Sigmoid colon (tissue), 7 donors: ENCODE measurements around the gene KCNIP3. TPM values are rescaled to one million over a fixed set of nuclear protein-coding genes. Genes with fewer than 3 reads are reported as not detected.

Source experiments
- DNase-seq: peaks from one replicate; pipeline ENCODE4 v3.0.0-alpha.2; 2019
- H3K27ac ChIP-seq, 4 donors: fragments of 200-600 bp; sonication (generic); one replicate each; pipeline ENCODE4 v1.5.1; 2016 to 2019; ENCODE audit warnings: mild to moderate bottlenecking in 1 of 4
- H3K27me3 ChIP-seq, 3 donors: fragments of 200-600 bp; sonication (generic); one replicate each; pipeline ENCODE4 v1.5.1; 2019; ENCODE audit warnings: mild to moderate bottlenecking in 1 of 3
- H3K36me3 ChIP-seq, 4 donors: fragments of 200-600 bp; sonication (generic); one replicate each; pipeline ENCODE4 v1.5.1; 2016 to 2019
- H3K4me1 ChIP-seq, 4 donors: fragments of 200-600 bp; sonication (generic); one replicate each; pipeline ENCODE4 v1.5.1; 2017 to 2019
- H3K4me3 ChIP-seq, 4 donors: fragments of 200-600 bp; sonication (generic); one replicate each; pipeline ENCODE4 v1.5.1; 2017 to 2019; ENCODE audit warnings: mild to moderate bottlenecking in 2 of 4, moderate library complexity in 1 of 4
- H3K9me3 ChIP-seq, 4 donors: fragments of 200-600 bp in 3 of 4; sonication (generic) in 3 of 4; one replicate each; pipeline versions ENCODE4 v1.5.1 to v1.6.1; 2013 to 2019
- CTCF ChIP-seq, 4 experiments: fragments of 450-650 bp in 3 of 4; fragments of 200-600 bp in 1 of 4; IDR thresholded peaks; one replicate each; pipeline ENCODE4 v1.5.1; 2016 to 2019; ENCODE audit warnings: antibody characterized with exemption in 4 of 4, mild to moderate bottlenecking in 3 of 4, moderate library complexity in 2 of 4
- EP300 ChIP-seq, 4 donors: sonication (generic); formaldehyde crosslinking; IDR thresholded peaks; one replicate each; pipeline ENCODE4 v1.6.1; 2017; ENCODE audit warnings: antibody characterized with exemption in 4 of 4
- POLR2A ChIP-seq, 2 donors: fragments of 450-650 bp; IDR thresholded peaks; one replicate each; pipeline ENCODE4 v1.6.1; 2016; ENCODE audit warnings: antibody characterized with exemption in 2 of 2, mild to moderate bottlenecking in 2 of 2, moderate library complexity in 2 of 2
- POLR2AphosphoS5 ChIP-seq, 4 donors: sonication (generic); formaldehyde crosslinking; IDR thresholded peaks; one replicate each; pipeline ENCODE4 v1.6.1; 2017; ENCODE audit warnings: antibody characterized with exemption in 4 of 4
- WGBS, 2 donors: extraction: QIAGEN DNeasy Blood & Tissue Kit; methylation state at CpG; one replicate each; pipeline ENCODE4 v1.1.7; 2013; 5-methylcytosine and 5-hydroxymethylcytosine counted together
- intact Hi-C: fragments of 100-400 bp; cut with DNase I; formaldehyde crosslinking; loops from one replicate; pipeline ENCODE4 v1.15.1; 2023
- polyA plus RNA-seq, 3 donors: library from polyadenylated mRNA; stranded (reverse); fragments of 200-250 nt; gene quantifications; one replicate each; pipeline ENCODE4 v1.2.3, GENCODE V29; 2013
- total RNA-seq, 4 donors: library from RNA; depleted of rRNA; stranded (reverse); fragments of >200 nt; gene quantifications; one replicate each; pipeline ENCODE4 v1.1.0, GENCODE V29; 2016
- donor health status: healthy with polysubstance abuse.
- donor health status: Bipolar disorder and iron deficiency.
- donor health status: healthy.

KCNIP3 gene
- total and polyA plus RNA-seq, 7 donors, result 1.8 to 23.8 (median 11.8) TPM

DNA sequence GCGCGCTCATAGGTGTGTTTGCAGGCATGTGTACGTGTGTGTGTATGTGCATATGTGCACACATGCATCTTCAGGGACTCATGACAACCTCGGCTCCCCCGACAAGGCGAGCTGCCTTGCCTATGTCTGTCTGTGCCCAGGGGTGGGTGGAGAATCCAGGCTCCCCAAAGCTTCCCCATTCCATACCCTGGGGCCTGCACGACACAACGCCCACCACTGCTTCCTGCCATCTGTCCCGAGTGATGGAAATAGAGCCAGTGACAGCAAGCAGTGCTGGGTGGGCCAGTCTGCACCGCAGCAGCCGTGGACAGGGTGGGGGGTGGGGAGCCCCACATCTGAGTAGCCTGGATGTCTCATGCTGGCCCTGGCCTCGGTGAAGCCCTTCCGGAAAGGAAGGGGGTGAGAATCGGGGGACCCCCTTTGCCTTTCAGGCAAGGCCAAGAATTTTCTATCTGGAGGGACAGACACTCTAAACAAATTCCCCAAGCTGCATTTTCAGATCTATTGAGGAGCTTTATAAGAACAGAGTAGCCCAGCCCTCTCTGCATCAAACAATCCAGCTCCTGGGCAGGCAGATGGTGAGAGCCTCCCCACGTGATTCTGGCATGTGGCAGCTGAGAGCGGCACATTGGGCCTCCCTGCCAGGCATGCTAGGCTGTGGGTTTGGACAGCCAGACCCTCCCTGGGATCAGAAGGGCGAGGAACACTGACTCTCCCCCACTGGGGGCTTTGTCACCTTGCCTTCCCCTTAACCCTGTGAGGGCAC lies 4.9 kb downstream of the KCNIP3 start:
- Histone ChIP-seq H3K27ac (no peak overlapping the region), H3K9me3 (no peaks in the 10 kb centered on the region), H3K4me3 (no peak overlapping the region), H3K4me1 (peaks cover 0 to 3% (median 0%) of the 10 kb centered on the region in 4 donors), H3K27me3 (peaks cover 4 to 49% (median 16%) of the 10 kb centered on the region in 3 donors), H3K36me3 (no peaks in the 10 kb centered on the region)
- TF ChIP-seq POLR2A (IDR thresholded peaks at IDR 0.05) (no peak), CTCF (IDR thresholded peaks at IDR 0.05) (no peak), EP300 (IDR thresholded peaks at IDR 0.05) (no peak), POLR2AphosphoS5 (IDR thresholded peaks at IDR 0.05) (no peak)
- intact Hi-C loops, result no loop called here
- 68 to 84% methylated on average over 17 of the region's 17 CpGs for WGBS, 2 donors
- DNase-seq, result no peak

- 89% methylated on average over 19 of the region's 19 CpGs for WGBS, 2 donors
- H3K27me3 ChIP-seq, result peaks cover 4 to 42% (median 16%) of the 10 kb centered on the region in 3 donors
Measured at GRCh38 chr2:95303191-95303919, 6.2 kb downstream of the KCNIP3 start.

GRCh38 chr2:95305380-95306061 lies 8.4 kb downstream of the KCNIP3 start:
- peaks cover 4 to 32% (median 16%) of the 10 kb centered on the region in 3 donors for H3K27me3 ChIP-seq
- TF ChIP-seq EP300 (IDR thresholded peaks at IDR 0.05) (no peak), CTCF (IDR thresholded peaks at IDR 0.05) (no peak), POLR2A (IDR thresholded peaks at IDR 0.05) (no peak), POLR2AphosphoS5 (IDR thresholded peaks at IDR 0.05) (no peak)
- no peak overlapping the region for H3K27ac ChIP-seq
- DNase-seq, result no peak
- H3K9me3 ChIP-seq, result no peaks in the 10 kb centered on the region
- intact Hi-C loops, result no loop called here
- WGBS, 2 donors, result 18 to 63% methylated on average over 15 of the region's 15 CpGs
- no peaks in the 10 kb centered on the region for H3K36me3 ChIP-seq
- H3K4me3 ChIP-seq, result no peak overlapping the region
- H3K4me1 ChIP-seq, result no peaks in the 10 kb centered on the region

More at GRCh38 chr2:95303191-95303919, 6.2 kb downstream of the KCNIP3 start:
- Histone ChIP-seq H3K4me1 (no peaks in the 10 kb centered on the region), H3K9me3 (no peaks in the 10 kb centered on the region), H3K27ac (no peak overlapping the region), H3K4me3 (no peak overlapping the region), H3K36me3 (no peaks in the 10 kb centered on the region)
- no peak for DNase-seq
- intact Hi-C loops, result no loop called here
- TF ChIP-seq CTCF (IDR thresholded peaks at IDR 0.05) (no peak), POLR2AphosphoS5 (IDR thresholded peaks at IDR 0.05) (no peak), POLR2A (IDR thresholded peaks at IDR 0.05) (no peak)

- Histone ChIP-seq H3K9me3 (no peaks in the 10 kb centered on the region), H3K27ac (no peak overlapping the region), H3K36me3 (no peaks in the 10 kb centered on the region), H3K4me3 (no peak overlapping the region), H3K27me3 (peaks cover under 1 to 23% (median 9%) of the 10 kb centered on the region in 3 donors), H3K4me1 (no peaks in the 10 kb centered on the region)
- no peak for DNase-seq
- intact Hi-C loops, result no loop called here
- 79 to 90% methylated on average over 10 of the region's 10 CpGs for WGBS, 2 donors
- TF ChIP-seq POLR2AphosphoS5 (IDR thresholded peaks at IDR 0.05) (no peak), EP300 (IDR thresholded peaks at IDR 0.05) (no peak), POLR2A (IDR thresholded peaks at IDR 0.05) (no peak), CTCF (IDR thresholded peaks at IDR 0.05) (no peak)
Measured at GRCh38 chr2:95306336-95306895, 9.3 kb downstream of the KCNIP3 start.
